ENCODE measurements around the gene SLC25A46.

DNA sequence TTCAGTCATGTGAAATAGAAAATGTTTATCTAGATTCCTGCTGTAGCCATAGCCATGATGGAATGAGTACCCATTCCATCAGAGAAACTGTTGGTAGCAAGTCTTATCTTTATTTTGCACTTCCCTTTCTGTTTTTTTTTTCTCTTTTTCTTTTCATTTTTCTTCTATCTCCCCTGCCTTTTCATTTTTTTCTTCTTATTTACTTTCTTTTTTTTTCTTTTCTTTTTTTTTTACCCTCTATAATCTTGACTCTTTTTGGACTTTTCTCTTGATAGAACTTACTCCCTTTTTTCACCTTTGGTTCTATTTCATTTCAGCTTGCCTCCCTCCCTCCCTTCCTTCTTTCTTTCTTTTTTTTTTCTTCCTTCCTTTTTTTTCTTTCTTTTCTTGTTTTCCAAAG, 15.4 kb downstream of the SLC25A46 start:
- TF ChIP-seq FOXP2 (optimal IDR thresholded peaks at IDR 0.05; ENCODE audit: control extremely low read depth, extremely low read length, insufficient read depth), result no peak
- TF ChIP-seq EZH2 (IDR thresholded peaks at IDR 0.05), result no peak

All from SK-N-MC (cell line).